ENCODE results near the gene CTIF. TPM values are rescaled to one million over a fixed set of nuclear protein-coding genes. Genes with fewer than 3 reads are reported as not detected.

The CTIF gene
- total and polyA plus RNA-seq, 4 donors, result 12.2 to 45.7 (median 32.6) TPM

DNA sequence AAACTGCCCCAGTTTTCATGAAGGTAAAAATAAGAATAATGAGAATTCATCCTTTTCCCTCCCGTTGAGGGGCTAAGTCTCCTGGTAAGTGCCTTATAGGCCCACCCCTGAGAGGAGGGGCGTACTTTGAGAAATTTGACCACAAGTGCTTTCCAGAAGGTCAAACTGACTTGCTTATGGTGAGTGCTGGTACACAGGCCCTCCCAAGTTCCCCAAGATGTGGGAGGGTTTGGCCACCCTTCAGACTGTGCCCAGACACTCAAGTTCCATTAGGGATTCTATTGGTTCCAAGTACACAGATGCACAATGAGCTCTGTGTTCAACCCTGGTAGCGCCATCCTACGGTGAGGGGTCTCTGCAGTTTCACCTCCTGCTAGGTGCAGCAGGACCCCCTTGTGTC lies 205.1 kb downstream of the CTIF start:
- Histone ChIP-seq H3K36me3 (ENCODE audit: control insufficient read depth in 4 of 4, insufficient read depth in 4 of 4, low read length in 4 of 4) (no peaks in the 10 kb centered on the region), H3K9me3 (ENCODE audit: control insufficient read depth in 4 of 4, insufficient read depth in 3 of 4, low read length in 3 of 4) (no peaks in the 10 kb centered on the region), H3K27me3 (ENCODE audit: control insufficient read depth in 3 of 3, insufficient read depth in 3 of 3, low read length in 2 of 3) (no peaks in the 10 kb centered on the region), H3K4me1 (ENCODE audit: control insufficient read depth in 5 of 5, insufficient read depth in 5 of 5, low read length in 5 of 5) (peaks cover 0 to 23% (median 12%) of the 10 kb centered on the region in 5 donors), H3K9ac (ENCODE audit: insufficient read depth in 1 of 2, low read length in 2 of 2) (no peak overlapping the region), H3K27ac (ENCODE audit: low read depth in 1 of 2, low read length in 1 of 2) (peak overlapping the region in 1 of 2 donors; percentile 34), H3K4me3 (no peak overlapping the region)
- 86% methylated on average over 4 of the region's 4 CpGs for WGBS, 2 donors
- DNase-seq (no peak), ATAC-seq (ENCODE audit: insufficient read depth, low FRiP score) (no peak)
- TF ChIP-seq CTCF (IDR thresholded peaks at IDR 0.05; ENCODE audit: control extremely low read depth, extremely low read depth), result no peak

DNA sequence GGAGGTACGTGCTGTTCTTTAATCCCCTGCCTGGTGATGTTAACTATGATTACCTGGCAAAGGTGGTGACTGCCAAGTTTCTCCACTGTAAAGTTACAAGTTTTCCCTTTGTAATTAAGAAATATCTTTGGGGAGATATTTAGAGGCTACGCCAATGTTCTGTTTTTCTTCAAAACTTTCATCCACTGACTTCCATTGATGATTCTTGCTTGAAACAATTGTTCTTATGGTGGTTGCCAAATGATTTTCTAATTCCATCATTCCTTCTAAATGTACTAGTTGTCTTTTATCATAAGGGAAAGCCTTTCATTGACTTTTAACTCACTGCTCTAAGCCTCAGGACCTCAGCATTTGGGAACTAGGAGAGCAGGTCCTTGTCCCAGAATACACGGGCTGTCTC lies 206.5 kb downstream of the CTIF start:
- Histone ChIP-seq H3K4me1 (ENCODE audit: control insufficient read depth in 5 of 5, insufficient read depth in 5 of 5, low read length in 5 of 5) (peaks cover 0 to 23% (median 10%) of the 10 kb centered on the region in 5 donors), H3K27ac (ENCODE audit: low read depth in 1 of 2, low read length in 1 of 2) (no peak overlapping the region), H3K9ac (ENCODE audit: insufficient read depth in 1 of 2, low read length in 2 of 2) (no peak overlapping the region), H3K36me3 (ENCODE audit: control insufficient read depth in 4 of 4, insufficient read depth in 4 of 4, low read length in 4 of 4) (no peaks in the 10 kb centered on the region), H3K4me3 (no peak overlapping the region), H3K9me3 (ENCODE audit: control insufficient read depth in 4 of 4, insufficient read depth in 3 of 4, low read length in 3 of 4) (no peaks in the 10 kb centered on the region), H3K27me3 (ENCODE audit: control insufficient read depth in 3 of 3, insufficient read depth in 3 of 3, low read length in 2 of 3) (no peaks in the 10 kb centered on the region)
- no peak for TF ChIP-seq CTCF (IDR thresholded peaks at IDR 0.05; ENCODE audit: control extremely low read depth, extremely low read depth)
- DNase-seq (no peak), ATAC-seq (ENCODE audit: insufficient read depth, low FRiP score) (no peak)
- WGBS, 2 donors, result 96 to 98% methylated on average over 3 of the region's 3 CpGs

- WGBS, 2 donors, result 72 to 88% methylated on average over 13 of the region's 13 CpGs
- Histone ChIP-seq H3K27me3 (ENCODE audit: control insufficient read depth in 3 of 3, insufficient read depth in 3 of 3, low read length in 2 of 3) (no peaks in the 10 kb centered on the region), H3K9me3 (ENCODE audit: control insufficient read depth in 4 of 4, insufficient read depth in 3 of 4, low read length in 3 of 4) (no peaks in the 10 kb centered on the region), H3K4me1 (ENCODE audit: control insufficient read depth in 5 of 5, insufficient read depth in 5 of 5, low read length in 5 of 5) (peaks cover 0 to 9% (median 2%) of the 10 kb centered on the region in 5 donors), H3K27ac (ENCODE audit: low read depth in 1 of 2, low read length in 1 of 2) (peak overlapping the region in 1 of 2 donors; percentile 35), H3K9ac (ENCODE audit: insufficient read depth in 1 of 2, low read length in 2 of 2) (no peak overlapping the region), H3K36me3 (ENCODE audit: control insufficient read depth in 4 of 4, insufficient read depth in 4 of 4, low read length in 4 of 4) (peaks cover 0 to 2% (median 0%) of the 10 kb centered on the region in 4 donors), H3K4me3 (no peak overlapping the region)
- ATAC-seq (ENCODE audit: insufficient read depth, low FRiP score) (no peak), DNase-seq (peak in 2 of 3 donors; percentile 35 to 45)
- no peak for TF ChIP-seq CTCF (IDR thresholded peaks at IDR 0.05; ENCODE audit: control extremely low read depth, extremely low read depth)
These were observed 210.9 kb downstream of the CTIF start for GRCh38 chr18:48749768-48750167.
